ENCODE measurements around the gene CHRM5.

GRCh38 chr15:34114215-34114614 is 145.9 kb downstream of the CHRM5 start:
- TF ChIP-seq, protein P1, sequence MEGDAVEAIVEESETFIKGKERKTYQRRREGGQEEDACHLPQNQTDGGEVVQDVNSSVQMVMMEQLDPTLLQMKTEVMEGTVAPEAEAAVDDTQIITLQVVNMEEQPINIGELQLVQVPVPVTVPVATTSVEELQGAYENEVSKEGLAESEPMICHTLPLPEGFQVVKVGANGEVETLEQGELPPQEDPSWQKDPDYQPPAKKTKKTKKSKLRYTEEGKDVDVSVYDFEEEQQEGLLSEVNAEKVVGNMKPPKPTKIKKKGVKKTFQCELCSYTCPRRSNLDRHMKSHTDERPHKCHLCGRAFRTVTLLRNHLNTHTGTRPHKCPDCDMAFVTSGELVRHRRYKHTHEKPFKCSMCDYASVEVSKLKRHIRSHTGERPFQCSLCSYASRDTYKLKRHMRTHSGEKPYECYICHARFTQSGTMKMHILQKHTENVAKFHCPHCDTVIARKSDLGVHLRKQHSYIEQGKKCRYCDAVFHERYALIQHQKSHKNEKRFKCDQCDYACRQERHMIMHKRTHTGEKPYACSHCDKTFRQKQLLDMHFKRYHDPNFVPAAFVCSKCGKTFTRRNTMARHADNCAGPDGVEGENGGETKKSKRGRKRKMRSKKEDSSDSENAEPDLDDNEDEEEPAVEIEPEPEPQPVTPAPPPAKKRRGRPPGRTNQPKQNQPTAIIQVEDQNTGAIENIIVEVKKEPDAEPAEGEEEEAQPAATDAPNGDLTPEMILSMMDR (IDR thresholded peaks at IDR 0.05; ENCODE audit: poor library complexity): no peak
- no peak for TF ChIP-seq EZH2phosphoT487 (IDR thresholded peaks at IDR 0.05; ENCODE audit: low read depth, severe bottlenecking, unreplicated experiment)
- no peak for TF ChIP-seq EZH2 (IDR thresholded peaks at IDR 0.05; ENCODE audit: borderline replicate concordance)
